Natural killer cell (primary cell): ENCODE measurements around the gene KCNH1. TPM values are rescaled to one million over a fixed set of nuclear protein-coding genes. Genes with fewer than 3 reads are reported as not detected.
"Not testable (repeated sequence)": the region's sequence is repeated elsewhere in the genome, so short reads cannot be mapped to it uniquely, and the experiment has no call there.

Experiments used
- ATAC-seq, 3 donors: fragments of 150-1000 bp in 2 of 3; fragments of 200-7000 bp in 1 of 3; cut with Tn5 transposase; 1 replicate in 1 of 3; 2 replicates in 2 of 3; pipeline ENCODE4 v1.10.0; 2021; ENCODE audit warnings: mild to moderate bottlenecking in 2 of 3, moderate library complexity in 2 of 3
- DNase-seq, 2 donors: peaks; one replicate each; pipeline versions ENCODE4 v3.0.0 to v3.0.0-alpha.2; 2013 to 2021; ENCODE audit warnings: mixed read lengths in 1 of 2
- H3K27ac ChIP-seq: one replicate; pipeline ENCODE4 v1.5.1; 2013; ENCODE audit warnings: mild to moderate bottlenecking, low read length
- H3K27me3 ChIP-seq: one replicate; pipeline ENCODE4 v1.6.1; 2013; ENCODE audit warnings: low read length; ENCODE audit not compliant: control insufficient read depth, insufficient read depth
- H3K36me3 ChIP-seq: one replicate; pipeline ENCODE4 v1.6.1; 2013; ENCODE audit warnings: low read length; ENCODE audit not compliant: control insufficient read depth, insufficient read depth
- H3K4me1 ChIP-seq: one replicate; pipeline ENCODE4 v1.6.1; 2013; ENCODE audit warnings: low read length; ENCODE audit not compliant: control insufficient read depth, insufficient read depth
- H3K4me3 ChIP-seq: one replicate; pipeline ENCODE4 v1.5.1; 2013; ENCODE audit warnings: low read length
- H3K9me3 ChIP-seq: one replicate; pipeline ENCODE4 v1.6.1; 2013; ENCODE audit warnings: low read length; ENCODE audit not compliant: control insufficient read depth, insufficient read depth
- H3K27ac Mint-ChIP-seq, 2 donors: one replicate each; pipeline ENCODE4 v1.8.0; 2022; ENCODE audit warnings: mild to moderate bottlenecking in 2 of 2, mixed read lengths in 2 of 2, moderate library complexity in 1 of 2
- H3K27me3 Mint-ChIP-seq, 2 donors: one replicate each; pipeline ENCODE4 v1.8.0; 2022; ENCODE audit warnings: low read depth in 2 of 2, mixed read lengths in 2 of 2
- H3K36me3 Mint-ChIP-seq: one replicate; pipeline ENCODE4 v1.8.0; 2022; ENCODE audit warnings: mixed read lengths
- H3K4me1 Mint-ChIP-seq, 2 donors: one replicate each; pipeline ENCODE4 v1.8.0; 2022; ENCODE audit warnings: mixed read lengths in 2 of 2
- H3K4me3 Mint-ChIP-seq: one replicate; pipeline ENCODE4 v1.8.0; 2022; ENCODE audit warnings: mild to moderate bottlenecking, moderate library complexity, mixed read lengths
- H3K9me3 Mint-ChIP-seq, 2 donors: one replicate each; pipeline ENCODE4 v1.8.0; 2022; ENCODE audit warnings: mixed read lengths in 2 of 2
- CTCF ChIP-seq: fragments of 200-600 bp; IDR thresholded peaks from one replicate; pipeline ENCODE4 v1.8.0; 2022; ENCODE audit warnings: antibody characterized with exemption
- WGBS: methylation state at CpG from one replicate; pipeline ENCODE4 v1.1.7; 2013; ENCODE audit warnings: missing lambda C conversion rate; ENCODE audit not compliant: insufficient coverage; 5-methylcytosine and 5-hydroxymethylcytosine counted together
- intact Hi-C: fragments of 100-400 bp; cut with micrococcal nuclease; formaldehyde crosslinking; loops from one replicate; pipeline ENCODE4 v1.14.2; 2022
- total RNA-seq, 4 donors: library from RNA; stranded (reverse); fragments of 120-200 nt in 1 of 4; gene quantifications; one replicate each; pipeline versions ENCODE4 v1.2.3 to v1.2.4, GENCODE V29; 2013 to 2022

KCNH1 gene
- total RNA-seq, 3 donors from 2014 or later (not counting 1 experiment from before 2014, with no cell fraction given), result not detected

- Histone ChIP-seq H3K27ac (no peak overlapping the region), H3K4me3 (no peak overlapping the region), H3K4me1 (no peaks in the 10 kb centered on the region), H3K36me3 (no peaks in the 10 kb centered on the region), H3K9me3 (no peaks in the 10 kb centered on the region), H3K27me3 (no peaks in the 10 kb centered on the region)
- Mint-ChIP-seq H3K4me3 (no peak overlapping the region), H3K4me1 (no peaks in the 10 kb centered on the region), H3K27me3 (no peaks in the 10 kb centered on the region), H3K36me3 (no peaks in the 10 kb centered on the region), H3K27ac (no peak overlapping the region), H3K9me3 (no peaks in the 10 kb centered on the region)
- DNase-seq (no peak), ATAC-seq (no peak)
- intact Hi-C loops, result no loop called here
- no peak for TF ChIP-seq CTCF
Measured at GRCh38 chr1:210669951-210670350, 464.0 kb downstream of the KCNH1 start.

GRCh38 chr1:210663730-210664573, 470.0 kb downstream of the KCNH1 start:
- Mint-ChIP-seq H3K27ac (no peak overlapping the region), H3K36me3 (no peaks in the 10 kb centered on the region), H3K4me1 (peaks cover 0 to 6% of the 10 kb centered on the region in 2 donors), H3K27me3 (peaks cover 0 to 2% of the 10 kb centered on the region in 2 donors), H3K9me3 (no peaks in the 10 kb centered on the region), H3K4me3 (no peak overlapping the region)
- no peak overlapping the region for H3K27ac ChIP-seq
- H3K36me3 ChIP-seq, result no peaks in the 10 kb centered on the region
- no peaks in the 10 kb centered on the region for H3K9me3 ChIP-seq
- peaks cover 3% of the 10 kb centered on the region for H3K4me1 ChIP-seq
- no peak for DNase-seq
- H3K4me3 ChIP-seq, result no peak overlapping the region
- intact Hi-C loops, result no loop called here
- ATAC-seq, result no peak
- H3K27me3 ChIP-seq, result no peaks in the 10 kb centered on the region
- 42% methylated on average over 7 of the region's 7 CpGs for WGBS
- no peak for TF ChIP-seq CTCF

- Mint-ChIP-seq H3K27me3 (peaks cover 0 to 2% of the 10 kb centered on the region in 2 donors), H3K4me1 (peaks cover 0 to 6% of the 10 kb centered on the region in 2 donors), H3K36me3 (no peaks in the 10 kb centered on the region), H3K27ac (no peak overlapping the region), H3K4me3 (no peak overlapping the region), H3K9me3 (no peaks in the 10 kb centered on the region)
- TF ChIP-seq CTCF, result no peak
- H3K36me3 ChIP-seq, result no peaks in the 10 kb centered on the region
- intact Hi-C loops, result no loop called here
- no peak for ATAC-seq
- WGBS, result 96% methylated on average over 4 of the region's 4 CpGs
- H3K9me3 ChIP-seq, result no peaks in the 10 kb centered on the region
- H3K27ac ChIP-seq, result no peak overlapping the region
- H3K4me1 ChIP-seq, result peaks cover 3% of the 10 kb centered on the region
- no peaks in the 10 kb centered on the region for H3K27me3 ChIP-seq
- no peak for DNase-seq
- no peak overlapping the region for H3K4me3 ChIP-seq
Measured at GRCh38 chr1:210662291-210663050, 471.5 kb downstream of the KCNH1 start.

- not testable (repeated sequence) for H3K4me1 Mint-ChIP-seq, ATAC-seq
Measured at GRCh38 chr1:210661520-210661919, 472.4 kb downstream of the KCNH1 start.

More at GRCh38 chr1:210661520-210661919, 472.4 kb downstream of the KCNH1 start:
- DNase-seq, H3K36me3 Mint-ChIP-seq, H3K9me3 Mint-ChIP-seq, H3K4me3 Mint-ChIP-seq, H3K27ac ChIP-seq, H3K27me3 ChIP-seq, H3K4me3 ChIP-seq, H3K27me3 Mint-ChIP-seq, H3K36me3 ChIP-seq, intact Hi-C loops, H3K4me1 ChIP-seq, H3K27ac Mint-ChIP-seq, H3K9me3 ChIP-seq: not testable (repeated sequence)
- no CpG with 5 or more reads among the region's 4 CpGs for WGBS
